GM18858 (cell line): ENCODE data around the gene HEATR1.
"Not testable (repeated sequence)": the region's sequence is repeated elsewhere in the genome, so short reads cannot be mapped to it uniquely, and the experiment has no call there.

Source experiments
- ATAC-seq: cut with Tn5 transposase; IDR thresholded peaks from one replicate; pipeline ENCODE4 v1.9.1; 2021; ENCODE audit not compliant: unreplicated experiment

The HEATR1 gene

DNA sequence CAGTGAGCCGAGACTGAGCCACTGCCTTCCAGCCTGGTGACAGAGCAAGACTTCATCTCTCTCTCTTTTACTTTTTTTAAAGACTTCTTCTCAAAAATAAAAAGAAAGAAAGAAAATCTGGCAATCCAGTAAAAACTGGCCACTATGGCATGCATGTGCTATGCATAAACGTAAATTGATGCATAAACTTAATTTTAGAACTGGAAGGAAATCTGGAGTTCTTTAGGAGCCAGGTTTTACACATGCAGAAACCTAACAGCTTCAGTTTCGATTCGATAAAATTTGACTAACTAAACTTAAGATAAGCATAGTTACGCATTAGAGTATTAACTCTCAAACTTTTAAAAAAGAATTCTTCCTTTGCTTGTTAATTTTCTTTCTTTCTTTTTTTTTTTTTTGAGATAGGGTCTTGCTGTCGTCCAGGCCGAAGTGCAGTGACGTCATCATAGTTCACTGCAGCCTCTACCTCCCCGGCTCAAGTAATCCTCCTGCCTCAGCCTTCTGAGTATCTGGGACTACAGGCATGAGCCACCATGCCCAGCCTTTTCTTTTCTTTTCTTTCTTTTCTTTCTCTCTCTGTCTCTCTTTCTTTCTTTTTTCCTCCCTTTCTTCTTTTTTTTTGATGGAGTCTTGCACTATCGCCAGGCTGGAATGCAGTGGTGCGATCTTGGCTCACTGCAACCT is 92.4 kb downstream of the HEATR1 start:
- no peak for ATAC-seq

DNA sequence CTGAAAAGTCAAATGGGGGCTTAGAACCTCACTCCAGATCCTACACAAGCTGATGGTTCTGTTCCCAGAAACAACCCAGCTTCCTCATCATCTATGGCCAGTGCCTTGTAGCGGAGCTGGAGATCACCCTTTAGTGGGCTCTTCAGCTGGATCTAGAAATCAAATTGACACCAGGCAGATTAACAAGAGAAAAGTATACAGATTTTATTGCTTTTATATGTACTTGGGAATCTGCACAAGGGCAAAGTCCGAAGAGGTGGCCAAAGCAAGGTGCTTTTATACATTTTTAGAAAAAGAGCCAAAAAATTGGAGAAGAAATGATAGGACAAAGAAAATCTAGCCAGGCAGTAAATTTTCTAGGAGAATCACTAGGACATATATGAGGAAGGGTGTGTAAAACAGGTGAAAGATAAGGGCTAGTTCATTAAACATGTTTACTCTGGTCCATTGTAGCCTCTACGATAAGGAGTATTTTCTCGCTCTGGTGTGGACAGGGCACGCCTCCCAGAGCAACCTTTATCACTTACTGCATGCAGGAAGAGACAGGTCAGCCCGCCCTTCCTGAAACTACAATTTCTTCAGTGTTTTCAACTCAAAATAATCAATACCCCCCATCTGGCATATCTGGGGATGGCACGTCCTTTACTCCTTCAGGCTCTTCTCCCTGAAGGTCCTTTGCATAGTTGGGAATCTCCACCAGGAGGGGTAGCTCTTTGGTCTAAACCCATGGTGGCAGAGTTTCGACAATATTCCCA is 94.5 kb downstream of the HEATR1 start:
- ATAC-seq = no peak

DNA sequence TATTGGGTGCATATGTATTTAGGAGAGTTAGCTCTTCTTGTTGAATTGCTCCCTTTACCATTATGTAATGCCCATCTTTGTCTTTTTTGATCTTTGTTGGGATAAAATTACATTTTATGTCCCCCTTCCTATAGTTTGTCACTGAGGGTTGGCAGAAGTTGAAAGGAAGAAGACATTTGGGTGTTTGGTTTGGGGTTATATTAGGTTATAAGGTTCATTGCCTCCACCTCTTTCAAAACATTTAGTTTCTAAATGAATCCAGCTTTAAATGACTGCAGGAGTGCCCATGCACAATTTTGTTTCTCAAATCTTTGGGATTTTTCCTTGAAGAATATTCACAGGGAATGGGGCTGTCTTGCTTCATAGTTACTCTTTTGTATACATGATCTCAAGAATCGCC is 95.1 kb downstream of the HEATR1 start:
- no peak for ATAC-seq

DNA sequence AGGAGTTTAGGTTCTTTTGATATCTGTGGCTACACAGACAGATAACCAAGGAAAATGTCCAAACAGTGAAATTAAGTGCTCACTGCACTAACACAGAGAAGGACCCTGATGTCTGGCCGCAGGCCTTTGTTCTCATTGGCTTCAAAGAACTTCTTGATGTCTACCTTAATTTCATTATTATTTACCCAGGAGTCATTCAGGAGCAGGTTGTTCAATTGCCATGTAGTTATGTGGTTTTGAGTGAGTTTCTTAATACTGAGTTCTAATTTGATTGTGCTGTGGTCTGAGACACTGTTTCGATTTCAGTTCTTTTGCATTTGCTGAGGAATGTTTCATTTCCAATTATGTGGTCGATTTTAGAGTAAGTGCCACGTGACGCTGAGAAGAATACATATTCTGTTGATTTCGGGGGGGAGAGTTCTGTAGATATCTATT is 95.7 kb downstream of the HEATR1 start:
- no peak for ATAC-seq

DNA sequence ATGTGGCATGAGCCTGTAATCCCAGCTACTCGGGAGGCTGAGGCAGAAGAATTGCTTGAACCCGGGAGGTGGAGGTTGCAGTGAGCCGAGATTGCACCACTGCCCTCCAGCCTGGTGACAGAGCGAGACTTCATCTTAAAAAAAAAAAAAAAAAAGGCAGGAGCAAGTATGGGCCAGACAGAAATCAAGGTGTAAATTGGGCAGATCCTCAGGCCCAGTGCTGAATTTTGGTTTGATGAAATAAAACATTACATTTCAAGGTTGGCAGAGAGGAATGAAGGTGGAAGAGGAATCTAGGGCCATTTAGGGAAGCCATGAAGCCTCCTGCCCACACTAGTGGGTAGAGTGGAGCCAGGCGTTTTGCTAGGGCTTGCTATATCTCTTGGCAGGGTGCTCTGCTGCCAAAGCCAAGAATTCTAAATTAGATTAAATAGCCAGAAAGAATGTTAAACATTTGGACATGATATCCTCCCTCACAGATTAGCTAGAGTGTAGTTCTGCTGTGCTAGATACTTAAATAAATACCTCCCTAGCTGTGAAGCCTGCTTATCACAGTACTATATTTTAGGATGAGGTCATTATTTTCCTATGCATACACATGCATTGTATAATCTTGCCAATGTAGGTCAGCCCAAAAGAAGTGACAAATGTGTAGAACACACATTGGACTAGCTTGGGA is 97.2 kb downstream of the HEATR1 start:
- no peak for ATAC-seq

DNA sequence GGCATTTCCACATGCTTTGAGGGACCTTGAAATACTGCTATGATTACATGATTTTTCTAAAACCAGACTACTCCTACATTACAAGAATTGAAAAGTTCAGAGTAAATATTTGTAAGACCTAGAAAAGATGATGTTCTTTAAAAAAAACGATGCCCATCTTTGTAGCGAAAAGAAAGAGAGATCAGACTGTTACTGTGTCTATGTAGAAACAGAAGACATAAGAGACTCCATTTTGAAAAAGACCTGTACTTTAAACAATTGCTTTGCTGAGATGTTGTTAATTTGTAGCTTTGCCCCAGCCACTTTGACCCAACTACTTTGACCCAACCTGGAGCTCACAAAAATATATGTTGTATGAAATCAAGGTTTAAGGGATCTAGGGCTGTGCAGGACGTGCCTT is 100.0 kb downstream of the HEATR1 start:
- ATAC-seq = not testable (repeated sequence)

DNA sequence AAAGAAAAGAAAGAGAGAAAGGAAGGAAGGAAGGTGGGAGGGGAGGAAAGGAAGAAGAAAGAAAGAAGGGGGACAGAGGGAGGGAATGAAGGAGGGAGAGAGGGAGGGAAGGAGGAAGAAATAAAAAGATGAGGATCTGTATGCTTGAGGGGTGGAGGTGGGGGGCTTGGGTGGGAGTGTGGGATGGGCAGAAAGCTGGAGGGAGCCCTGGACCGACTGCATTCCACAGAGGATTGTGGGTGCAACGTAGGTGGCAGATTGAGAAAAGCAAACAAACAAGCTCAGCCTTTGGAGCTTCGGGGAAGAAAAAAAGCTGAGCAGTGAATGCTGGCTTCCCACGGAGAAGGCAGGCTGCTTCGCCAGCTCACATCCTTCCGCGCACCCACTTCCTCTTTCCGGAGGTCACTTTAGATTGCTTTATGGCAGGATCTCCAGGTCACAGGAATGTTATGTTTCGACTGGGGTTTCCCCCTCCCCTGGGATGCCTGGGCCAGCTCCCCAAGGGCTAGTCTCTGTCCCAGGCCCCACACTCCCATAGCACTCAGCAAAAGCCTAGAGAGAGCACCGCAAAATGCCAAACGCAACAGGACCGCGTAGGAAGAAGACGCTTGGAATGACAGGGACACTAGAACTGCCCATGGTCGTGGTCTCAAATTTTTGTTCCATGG is 101.2 kb downstream of the HEATR1 start:
- ATAC-seq = no peak

DNA sequence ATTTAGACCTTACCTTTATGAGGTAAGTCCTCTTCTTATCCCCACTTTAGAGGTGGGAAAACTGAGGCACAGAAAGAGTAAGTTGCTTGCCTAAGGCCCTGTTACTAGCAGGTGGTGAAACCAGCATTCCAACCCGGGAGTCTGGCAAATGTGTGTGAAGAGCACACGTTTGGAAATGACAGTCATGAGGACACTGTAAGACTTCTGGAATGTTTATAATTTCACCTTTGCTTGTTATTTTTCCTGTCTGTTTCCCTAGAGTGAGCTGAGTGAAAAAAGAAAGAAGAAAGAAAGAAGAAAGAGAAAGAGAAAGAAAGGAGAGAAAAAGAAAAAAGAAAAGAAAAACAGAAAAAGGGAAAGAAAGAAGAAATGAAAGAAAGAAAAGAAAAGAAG is 101.7 kb downstream of the HEATR1 start:
- no peak for ATAC-seq

DNA sequence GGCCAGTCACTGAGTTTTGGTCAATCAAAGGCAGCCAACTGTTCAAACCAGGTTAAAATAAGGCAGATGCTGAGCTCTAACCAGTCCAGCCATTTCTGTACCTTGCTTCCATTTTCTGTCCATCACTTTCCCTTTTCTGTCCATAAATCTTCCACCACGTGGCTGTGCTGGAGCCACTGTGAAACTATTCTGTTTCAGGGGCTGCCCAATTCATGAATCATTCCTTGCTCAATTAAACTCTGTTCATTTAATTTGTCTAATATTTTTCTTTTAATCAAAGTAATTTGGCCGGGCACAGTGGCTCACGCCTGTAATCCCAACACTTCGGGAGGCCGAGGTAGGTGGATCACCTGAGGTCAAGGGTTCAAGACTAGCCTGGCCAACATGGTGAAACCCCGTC is 103.2 kb downstream of the HEATR1 start:
- ATAC-seq = no peak
